HepG2 (cell line): ENCODE measurements around the gene KISS1. TPM values are rescaled to one million over a fixed set of nuclear protein-coding genes. Genes with fewer than 3 reads are reported as not detected.

Experiments
- ARHGAP35 ChIP-seq: sonication (generic); formaldehyde crosslinking; IDR thresholded peaks from 2 replicates; pipeline ENCODE4 v1.9.0; 2022; ENCODE audit warnings: mild to moderate bottlenecking, inconsistent platforms, moderate library complexity, missing genetic modification reagents, borderline replicate concordance
- BCL6 ChIP-seq: IDR thresholded peaks from 2 replicates; pipeline ENCODE4 v1.6.1; 2016; ENCODE audit warnings: missing genetic modification reagents, missing compliant biosample characterization
- CC2D1A ChIP-seq: sonication (generic); formaldehyde crosslinking; IDR thresholded peaks from 2 replicates; pipeline ENCODE4 v1.8.1; 2023; ENCODE audit warnings: mild to moderate bottlenecking, missing genetic modification reagents
- CEBPB ChIP-seq: IDR thresholded peaks from 2 replicates; pipeline ENCODE4 v1.6.1; 2011; ENCODE audit warnings: low read depth, low read length, improper control_type of control experiment, borderline replicate concordance
- DMAP1 ChIP-seq: IDR thresholded peaks from 2 replicates; pipeline ENCODE4 v1.6.1; 2016
- FOXA1 ChIP-seq, 2 experiments: fragments of 450-650 bp in 1 of 2; sonication (generic) in 1 of 2; formaldehyde crosslinking in 1 of 2; IDR thresholded peaks; 2 replicates each; pipeline versions ENCODE4 v1.4.0 to v1.6.1; 2016 to 2020; ENCODE audit warnings: missing genetic modification reagents in 1 of 2
- HOXA7 ChIP-seq: sonication (generic); formaldehyde crosslinking; IDR thresholded peaks from 2 replicates; pipeline ENCODE4 v1.8.1; 2022; ENCODE audit warnings: mild to moderate bottlenecking, missing genetic modification reagents, moderate library complexity
- MLLT10 ChIP-seq: sonication (generic); formaldehyde crosslinking; IDR thresholded peaks from 2 replicates; pipeline ENCODE4 v1.4.0; 2020; ENCODE audit warnings: missing genetic modification reagents
- PCBP1 ChIP-seq: fragments of 200-400 bp; formaldehyde crosslinking; IDR thresholded peaks from 2 replicates; pipeline ENCODE4 v1.6.1; 2017; ENCODE audit warnings: mild to moderate bottlenecking, low read depth, low read length, borderline replicate concordance
- RFX1 ChIP-seq: fragments of 450-650 bp; IDR thresholded peaks from 2 replicates; pipeline ENCODE4 v1.6.1; 2017
- SP5 ChIP-seq: IDR thresholded peaks from 2 replicates; pipeline ENCODE4 v1.6.1; 2016; ENCODE audit warnings: low read depth, borderline replicate concordance
- STAG1 ChIP-seq: sonication (generic); formaldehyde crosslinking; IDR thresholded peaks from 2 replicates; pipeline ENCODE4 v1.4.0; 2020; ENCODE audit warnings: missing genetic modification reagents
- TBX2 ChIP-seq: sonication (generic); formaldehyde crosslinking; IDR thresholded peaks from 2 replicates; pipeline ENCODE4 v1.5.0; 2020; ENCODE audit warnings: missing genetic modification reagents, mild to moderate bottlenecking, borderline replicate concordance
- TEAD2 ChIP-seq: sonication (generic); formaldehyde crosslinking; IDR thresholded peaks from 2 replicates; pipeline ENCODE4 v1.9.0; 2021; ENCODE audit warnings: missing genetic modification reagents
- XBP1 ChIP-seq: sonication (generic); formaldehyde crosslinking; IDR thresholded peaks from 2 replicates; pipeline ENCODE4 v1.5.0; 2020; ENCODE audit warnings: missing genetic modification reagents
- ZBTB1 ChIP-seq: sonication (generic); formaldehyde crosslinking; IDR thresholded peaks from 2 replicates; pipeline ENCODE4 v1.4.0; 2020; ENCODE audit warnings: missing genetic modification reagents, borderline replicate concordance
- ZC3H13 ChIP-seq: sonication (generic); formaldehyde crosslinking; IDR thresholded peaks from 2 replicates; pipeline ENCODE4 v1.8.1; 2023; ENCODE audit warnings: mild to moderate bottlenecking, missing genetic modification reagents, moderate library complexity
- ZNF335 ChIP-seq: sonication (generic); formaldehyde crosslinking; IDR thresholded peaks from 2 replicates; pipeline ENCODE4 v1.4.0; 2020; ENCODE audit warnings: missing genetic modification reagents
- ZNF451 ChIP-seq: sonication (generic); formaldehyde crosslinking; IDR thresholded peaks from 2 replicates; pipeline ENCODE4 v1.5.0; 2020; ENCODE audit warnings: mild to moderate bottlenecking, missing genetic modification reagents
- ZNF468 ChIP-seq: sonication (generic); formaldehyde crosslinking; IDR thresholded peaks from 2 replicates; pipeline ENCODE4 v1.8.0; 2022; ENCODE audit warnings: mild to moderate bottlenecking, moderate library complexity, missing genetic modification reagents
- ZNF546 ChIP-seq: sonication (generic); formaldehyde crosslinking; conservative IDR thresholded peaks from 2 replicates; pipeline ENCODE4 v1.8.1; 2023; ENCODE audit warnings: mild to moderate bottlenecking, missing genetic modification reagents
- ZNF549 ChIP-seq: sonication (generic); formaldehyde crosslinking; IDR thresholded peaks from 2 replicates; pipeline ENCODE4 v1.5.0; 2020; ENCODE audit warnings: missing genetic modification reagents
- ZNF567 ChIP-seq: sonication (generic); formaldehyde crosslinking; IDR thresholded peaks from 2 replicates; pipeline ENCODE4 v1.8.1; 2023; ENCODE audit warnings: mild to moderate bottlenecking, missing genetic modification reagents, borderline replicate concordance
- polyA plus RNA-seq, 8 experiments: library from polyadenylated mRNA; depleted of rRNA in 3 of 8; stranded (reverse) in 7 of 8; unstranded in 1 of 8; fragments of >200 nt; fragmentation: Illumina TruSeq in 4 of 8; extraction: Trizol in 4 of 8; gene quantifications; 2 replicates each; pipeline versions ENCODE4 v1.2.1 to v1.2.3, GENCODE V29; 2011 to 2016; ENCODE audit warnings: low read depth in 4 of 8, missing spikeins in 1 of 8, mixed read lengths in 1 of 8; ENCODE audit not compliant: insufficient read depth in 1 of 8
- total RNA-seq, 5 experiments: library from RNA; depleted of rRNA; stranded (reverse); fragments of >200 nt; fragmentation: Illumina TruSeq; extraction: Trizol; gene quantifications; 2 replicates each; pipeline ENCODE4 v1.2.3, GENCODE V29; 2016; ENCODE audit warnings: low read depth in 1 of 5
- TF ChIP-seq, protein P1 (sequence below): sonication (generic); formaldehyde crosslinking; IDR thresholded peaks from 2 replicates; pipeline ENCODE4 v1.4.0; 2020; ENCODE audit warnings: missing genetic modification reagents
- TF ChIP-seq, protein P2 (sequence below): sonication (generic); formaldehyde crosslinking; IDR thresholded peaks from 2 replicates; pipeline ENCODE4 v1.4.0; 2020; ENCODE audit warnings: mild to moderate bottlenecking, low read depth, missing genetic modification reagents
- TF ChIP-seq, protein P3 (sequence below): sonication (generic); formaldehyde crosslinking; IDR thresholded peaks from 2 replicates; pipeline ENCODE4 v1.5.0; 2020; ENCODE audit warnings: missing genetic modification reagents
- TF ChIP-seq, protein P4 (sequence below): sonication (generic); formaldehyde crosslinking; IDR thresholded peaks from 2 replicates; pipeline ENCODE4 v1.8.1; 2023; ENCODE audit warnings: missing genetic modification reagents, inconsistent platforms, borderline replicate concordance

Gene KISS1
- total and polyA plus RNA-seq, 2 of the 13 experiments (the other 11 are each of a cell fraction or from before 2014, with no cell fraction given): 0.24 to 0.80 TPM

DNA sequence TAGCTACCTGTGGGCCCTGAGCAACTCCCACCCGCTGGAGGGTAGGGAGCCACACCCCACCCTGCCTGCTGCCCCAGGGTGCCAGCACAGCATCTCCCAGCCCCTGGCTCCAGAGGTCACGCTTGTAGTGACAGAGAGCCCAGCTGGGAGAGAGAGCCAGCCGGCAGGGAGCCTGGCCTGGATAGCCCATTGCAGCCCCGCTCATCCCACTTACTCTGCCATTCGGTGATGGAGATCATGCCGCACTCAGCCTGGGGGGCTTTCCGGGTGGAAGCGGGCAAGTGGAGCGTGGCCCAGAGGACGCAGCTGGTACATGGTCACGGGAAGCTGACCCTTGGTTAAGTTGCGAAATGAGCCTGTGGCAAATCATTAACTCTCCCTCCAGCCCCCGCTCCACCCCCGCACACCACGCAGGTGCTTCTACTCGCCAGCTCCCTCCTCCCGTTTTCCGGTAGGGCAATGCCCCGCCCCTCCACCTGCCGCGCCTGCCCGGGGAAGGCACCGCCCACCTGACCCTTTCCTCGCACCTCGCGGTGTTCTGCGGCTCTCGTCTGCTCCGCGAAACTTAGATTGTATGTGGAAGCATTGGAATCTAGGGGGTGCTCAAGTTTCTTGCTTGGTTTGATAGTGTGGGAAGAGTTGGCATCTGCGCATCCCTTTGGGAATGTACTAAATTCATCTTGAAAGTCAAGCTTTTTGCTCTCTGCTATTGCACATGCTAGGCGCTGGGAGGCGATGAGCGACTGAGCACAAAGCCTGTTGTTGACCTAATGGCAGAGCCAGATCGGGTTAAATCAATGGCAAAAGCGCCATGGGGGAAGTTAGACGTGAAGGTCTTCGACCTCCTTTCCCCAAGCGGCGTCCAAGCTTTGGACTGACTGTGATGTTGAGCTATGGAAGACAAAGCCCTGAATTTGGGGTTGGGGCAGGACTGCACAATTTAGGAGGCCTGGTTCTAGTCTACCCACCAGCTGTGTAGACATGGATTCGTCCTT lies 17.7 kb upstream of the KISS1 start, which contains the start of gene GOLT1A (continued):
- TF ChIP-seq ZNF335 (CRISPR knock-in tag) (no peak), ZC3H13 (CRISPR knock-in tag) (peak; percentile 79; the same call in 1 of the 2 replicates), HOXA7 (CRISPR knock-in tag) (no peak), ZNF567 (CRISPR knock-in tag) (no peak), PCBP1 (0 out of 2 replicates have a peak, but pooled peaks have one; percentile 30), FOXA1 (IDR thresholded peaks at IDR 0.05) (no peak), FOXA1 (CRISPR knock-in tag; IDR thresholded peaks at IDR 0.05) (peak; percentile 92), ZNF451 (CRISPR knock-in tag) (no peak), BCL6 (CRISPR knock-in tag) (peak; percentile 9; the same call in 1 of the 2 replicates), TBX2 (CRISPR knock-in tag) (peak; percentile 95), TEAD2 (CRISPR knock-in tag) (no peak), RFX1 (no peak), CC2D1A (CRISPR knock-in tag) (no peak), ZBTB1 (no peak), DMAP1 (CRISPR knock-in tag) (peak; percentile 75), ZNF468 (CRISPR knock-in tag) (peak; percentile 71; the same call in 1 of the 2 replicates), CEBPB (peak; percentile 98), XBP1 (CRISPR knock-in tag) (0 out of 2 replicates have a peak, but pooled peaks have one; percentile 40), ZNF546 (CRISPR knock-in tag) (no peak), SP5 (CRISPR knock-in tag) (peak; percentile 93), STAG1 (CRISPR knock-in tag) (peak; percentile 84), MLLT10 (no peak), ZNF549 (CRISPR knock-in tag) (no peak), ARHGAP35 (CRISPR knock-in tag) (no peak)
- TF ChIP-seq, protein P1, sequence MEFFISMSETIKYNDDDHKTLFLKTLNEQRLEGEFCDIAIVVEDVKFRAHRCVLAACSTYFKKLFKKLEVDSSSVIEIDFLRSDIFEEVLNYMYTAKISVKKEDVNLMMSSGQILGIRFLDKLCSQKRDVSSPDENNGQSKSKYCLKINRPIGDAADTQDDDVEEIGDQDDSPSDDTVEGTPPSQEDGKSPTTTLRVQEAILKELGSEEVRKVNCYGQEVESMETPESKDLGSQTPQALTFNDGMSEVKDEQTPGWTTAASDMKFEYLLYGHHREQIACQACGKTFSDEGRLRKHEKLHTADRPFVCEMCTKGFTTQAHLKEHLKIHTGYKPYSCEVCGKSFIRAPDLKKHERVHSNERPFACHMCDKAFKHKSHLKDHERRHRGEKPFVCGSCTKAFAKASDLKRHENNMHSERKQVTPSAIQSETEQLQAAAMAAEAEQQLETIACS (CRISPR knock-in tag): no peak
- TF ChIP-seq, protein P2, sequence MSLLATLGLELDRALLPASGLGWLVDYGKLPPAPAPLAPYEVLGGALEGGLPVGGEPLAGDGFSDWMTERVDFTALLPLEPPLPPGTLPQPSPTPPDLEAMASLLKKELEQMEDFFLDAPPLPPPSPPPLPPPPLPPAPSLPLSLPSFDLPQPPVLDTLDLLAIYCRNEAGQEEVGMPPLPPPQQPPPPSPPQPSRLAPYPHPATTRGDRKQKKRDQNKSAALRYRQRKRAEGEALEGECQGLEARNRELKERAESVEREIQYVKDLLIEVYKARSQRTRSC (CRISPR knock-in tag): peak; percentile 53
- TF ChIP-seq, protein P3, sequence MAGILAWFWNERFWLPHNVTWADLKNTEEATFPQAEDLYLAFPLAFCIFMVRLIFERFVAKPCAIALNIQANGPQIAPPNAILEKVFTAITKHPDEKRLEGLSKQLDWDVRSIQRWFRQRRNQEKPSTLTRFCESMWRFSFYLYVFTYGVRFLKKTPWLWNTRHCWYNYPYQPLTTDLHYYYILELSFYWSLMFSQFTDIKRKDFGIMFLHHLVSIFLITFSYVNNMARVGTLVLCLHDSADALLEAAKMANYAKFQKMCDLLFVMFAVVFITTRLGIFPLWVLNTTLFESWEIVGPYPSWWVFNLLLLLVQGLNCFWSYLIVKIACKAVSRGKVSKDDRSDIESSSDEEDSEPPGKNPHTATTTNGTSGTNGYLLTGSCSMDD (CRISPR knock-in tag): no peak
- TF ChIP-seq, protein P4, sequence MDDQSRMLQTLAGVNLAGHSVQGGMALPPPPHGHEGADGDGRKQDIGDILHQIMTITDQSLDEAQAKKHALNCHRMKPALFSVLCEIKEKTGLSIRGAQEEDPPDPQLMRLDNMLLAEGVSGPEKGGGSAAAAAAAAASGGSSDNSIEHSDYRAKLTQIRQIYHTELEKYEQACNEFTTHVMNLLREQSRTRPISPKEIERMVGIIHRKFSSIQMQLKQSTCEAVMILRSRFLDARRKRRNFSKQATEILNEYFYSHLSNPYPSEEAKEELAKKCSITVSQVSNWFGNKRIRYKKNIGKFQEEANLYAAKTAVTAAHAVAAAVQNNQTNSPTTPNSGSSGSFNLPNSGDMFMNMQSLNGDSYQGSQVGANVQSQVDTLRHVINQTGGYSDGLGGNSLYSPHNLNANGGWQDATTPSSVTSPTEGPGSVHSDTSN: no peak
